ENCODE results near the gene KCND2.
"Not testable (repeated sequence)": the region's sequence is repeated elsewhere in the genome, so short reads cannot be mapped to it uniquely, and the experiment has no call there.

The KCND2 gene

GRCh38 chr7:120272701-120273475 lies at the start of gene KCND2:
Gene KCND2 (plus strand): TSS chr7:120273175.
- Mint-ChIP-seq H3K27me3 (ENCODE audit: low read depth) (peaks cover 42% of the 10 kb centered on the region), H3K4me3 (peak within 1 kb of the TSS; percentile 77), H3K36me3 (ENCODE audit: low read depth) (no peaks in the 10 kb centered on the region), H3K9me3 (no peaks in the 10 kb centered on the region), H3K27ac (no peak within 1 kb of the TSS), H3K4me1 (ENCODE audit: low read depth) (peaks cover 2% of the 10 kb centered on the region)

GRCh38 chr7:120226188-120226587 lies 46.8 kb upstream of the KCND2 start:
- Mint-ChIP-seq H3K36me3 (ENCODE audit: low read depth) (no peaks in the 10 kb centered on the region), H3K9me3 (no peaks in the 10 kb centered on the region), H3K27me3 (ENCODE audit: low read depth) (no peaks in the 10 kb centered on the region), H3K4me1 (ENCODE audit: low read depth) (no peaks in the 10 kb centered on the region), H3K27ac (no peak overlapping the region), H3K4me3 (no peak overlapping the region)

GRCh38 chr7:120227255-120227654 lies 45.7 kb upstream of the KCND2 start:
- H3K9me3 Mint-ChIP-seq = peaks cover 3% of the 10 kb centered on the region
- H3K27me3 Mint-ChIP-seq (ENCODE audit: low read depth) = no peaks in the 10 kb centered on the region
- no peak overlapping the region for H3K27ac Mint-ChIP-seq
- no peaks in the 10 kb centered on the region for H3K36me3 Mint-ChIP-seq (ENCODE audit: low read depth)
- no peaks in the 10 kb centered on the region for H3K4me1 Mint-ChIP-seq (ENCODE audit: low read depth)
- H3K4me3 Mint-ChIP-seq = no peak overlapping the region

GRCh38 chr7:120229084-120229483 lies 43.9 kb upstream of the KCND2 start:
- Mint-ChIP-seq H3K9me3 (peaks cover 3% of the 10 kb centered on the region), H3K27me3 (ENCODE audit: low read depth) (no peaks in the 10 kb centered on the region), H3K27ac (no peak overlapping the region), H3K4me3 (no peak overlapping the region), H3K36me3 (ENCODE audit: low read depth) (no peaks in the 10 kb centered on the region), H3K4me1 (ENCODE audit: low read depth) (no peaks in the 10 kb centered on the region)

GRCh38 chr7:120233338-120233737 lies 39.6 kb upstream of the KCND2 start:
- Mint-ChIP-seq H3K36me3 (ENCODE audit: low read depth) (no peaks in the 10 kb centered on the region), H3K27me3 (ENCODE audit: low read depth) (no peaks in the 10 kb centered on the region), H3K4me1 (ENCODE audit: low read depth) (no peaks in the 10 kb centered on the region), H3K4me3 (no peak overlapping the region), H3K9me3 (peaks cover 3% of the 10 kb centered on the region), H3K27ac (no peak overlapping the region)

- not testable (repeated sequence) for H3K4me1 Mint-ChIP-seq (ENCODE audit: low read depth); H3K4me3 Mint-ChIP-seq; H3K36me3 Mint-ChIP-seq (ENCODE audit: low read depth); H3K27ac Mint-ChIP-seq; H3K27me3 Mint-ChIP-seq (ENCODE audit: low read depth); H3K9me3 Mint-ChIP-seq
Measured at GRCh38 chr7:120240350-120240749, 32.6 kb upstream of the KCND2 start.

DNA sequence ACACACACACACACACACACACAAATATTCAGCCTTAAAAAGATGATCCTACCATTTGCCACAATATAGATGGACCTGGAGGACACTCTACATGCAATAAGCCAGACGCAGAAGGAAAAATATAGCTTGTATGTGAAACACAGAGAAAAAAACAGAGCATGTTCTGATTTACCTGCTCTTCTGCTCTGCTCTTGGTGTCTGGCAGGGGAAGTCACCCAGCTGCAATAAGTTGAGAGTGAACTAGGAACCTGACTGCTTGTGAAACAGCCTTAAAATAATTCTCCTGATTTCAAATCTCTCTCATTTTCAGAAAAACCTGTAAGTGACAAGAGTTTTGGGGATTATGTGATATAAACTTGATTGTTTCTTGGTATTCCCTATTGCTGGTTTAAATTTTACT lies 31.0 kb upstream of the KCND2 start:
- Mint-ChIP-seq H3K9me3 (no peaks in the 10 kb centered on the region), H3K27me3 (ENCODE audit: low read depth) (no peaks in the 10 kb centered on the region), H3K27ac (no peak overlapping the region), H3K36me3 (ENCODE audit: low read depth) (no peaks in the 10 kb centered on the region), H3K4me3 (no peak overlapping the region), H3K4me1 (ENCODE audit: low read depth) (no peaks in the 10 kb centered on the region)

- Mint-ChIP-seq H3K36me3 (ENCODE audit: low read depth) (no peaks in the 10 kb centered on the region), H3K27ac (no peak overlapping the region), H3K9me3 (peaks cover 4% of the 10 kb centered on the region), H3K27me3 (ENCODE audit: low read depth) (no peaks in the 10 kb centered on the region), H3K4me3 (no peak overlapping the region), H3K4me1 (ENCODE audit: low read depth) (no peaks in the 10 kb centered on the region)
Measured at GRCh38 chr7:120254845-120255244, 18.1 kb upstream of the KCND2 start.

- Mint-ChIP-seq H3K4me1 (ENCODE audit: low read depth) (no peaks in the 10 kb centered on the region), H3K4me3 (no peak overlapping the region), H3K36me3 (ENCODE audit: low read depth) (no peaks in the 10 kb centered on the region), H3K9me3 (peaks cover 4% of the 10 kb centered on the region), H3K27me3 (ENCODE audit: low read depth) (no peaks in the 10 kb centered on the region), H3K27ac (no peak overlapping the region)
Measured at GRCh38 chr7:120256344-120257070, 16.5 kb upstream of the KCND2 start.

DNA sequence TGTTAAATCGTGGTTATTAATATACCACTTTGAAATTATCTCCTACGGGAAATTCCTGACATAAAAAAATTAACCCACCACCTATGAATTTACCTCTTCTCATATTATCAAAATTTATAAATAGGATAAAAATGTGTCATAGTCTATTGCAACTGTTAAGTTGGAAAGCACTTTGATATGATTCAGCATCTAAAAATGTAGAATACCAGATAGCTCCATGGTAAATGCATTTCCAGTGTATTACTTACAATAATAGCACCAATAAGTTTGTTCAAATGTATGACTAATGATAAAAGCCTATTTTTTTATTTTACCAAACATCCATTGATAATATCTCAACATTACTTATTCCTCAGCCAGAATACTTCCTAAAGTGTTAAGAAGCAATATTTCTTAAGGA lies 13.6 kb upstream of the KCND2 start:
- H3K36me3 Mint-ChIP-seq (ENCODE audit: low read depth) = no peaks in the 10 kb centered on the region
- peaks cover 4% of the 10 kb centered on the region for H3K9me3 Mint-ChIP-seq
- H3K4me1 Mint-ChIP-seq (ENCODE audit: low read depth) = no peaks in the 10 kb centered on the region
- no peaks in the 10 kb centered on the region for H3K27me3 Mint-ChIP-seq (ENCODE audit: low read depth)
- H3K4me3 Mint-ChIP-seq = no peak overlapping the region
- no peak overlapping the region for H3K27ac Mint-ChIP-seq

GRCh38 chr7:120260111-120260510 lies 12.9 kb upstream of the KCND2 start:
- H3K9me3 Mint-ChIP-seq = peaks cover 4% of the 10 kb centered on the region
- no peaks in the 10 kb centered on the region for H3K4me1 Mint-ChIP-seq (ENCODE audit: low read depth)
- H3K36me3 Mint-ChIP-seq (ENCODE audit: low read depth) = no peaks in the 10 kb centered on the region
- no peak overlapping the region for H3K4me3 Mint-ChIP-seq
- H3K27ac Mint-ChIP-seq = no peak overlapping the region
- H3K27me3 Mint-ChIP-seq (ENCODE audit: low read depth) = no peaks in the 10 kb centered on the region

- H3K9me3 Mint-ChIP-seq = no peaks in the 10 kb centered on the region
- H3K4me3 Mint-ChIP-seq = no peak overlapping the region
- peaks cover 2% of the 10 kb centered on the region for H3K4me1 Mint-ChIP-seq (ENCODE audit: low read depth)
- H3K36me3 Mint-ChIP-seq (ENCODE audit: low read depth) = no peaks in the 10 kb centered on the region
- no peak overlapping the region for H3K27ac Mint-ChIP-seq
- peaks cover 42% of the 10 kb centered on the region for H3K27me3 Mint-ChIP-seq (ENCODE audit: low read depth)
Measured at GRCh38 chr7:120272261-120272660, 714 bp upstream of the KCND2 start.

- no peaks in the 10 kb centered on the region for H3K36me3 Mint-ChIP-seq (ENCODE audit: low read depth)
- peak overlapping the region; percentile 77 for H3K4me3 Mint-ChIP-seq
- no peak overlapping the region for H3K27ac Mint-ChIP-seq
- H3K9me3 Mint-ChIP-seq = no peaks in the 10 kb centered on the region
- peaks cover 2% of the 10 kb centered on the region for H3K4me1 Mint-ChIP-seq (ENCODE audit: low read depth)
- H3K27me3 Mint-ChIP-seq (ENCODE audit: low read depth) = peaks cover 42% of the 10 kb centered on the region
Measured at GRCh38 chr7:120273476-120273975, 551 bp downstream of the KCND2 start.

DNA sequence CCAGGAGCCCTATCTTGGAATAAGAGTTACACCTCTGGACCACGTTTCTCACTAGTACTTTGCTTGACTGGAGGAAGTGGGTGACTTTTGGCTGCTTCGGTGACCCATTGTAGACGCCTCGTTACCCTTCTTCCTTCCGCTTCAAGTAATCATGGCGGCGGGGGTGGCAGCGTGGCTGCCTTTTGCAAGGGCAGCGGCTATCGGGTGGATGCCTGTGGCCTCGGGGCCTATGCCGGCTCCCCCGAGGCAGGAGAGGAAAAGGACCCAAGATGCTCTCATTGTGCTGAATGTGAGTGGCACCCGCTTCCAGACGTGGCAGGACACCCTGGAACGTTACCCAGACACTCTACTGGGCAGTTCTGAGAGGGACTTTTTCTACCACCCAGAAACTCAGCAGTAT lies 1.5 kb downstream of the KCND2 start:
- no peak overlapping the region for H3K4me3 Mint-ChIP-seq
- H3K36me3 Mint-ChIP-seq (ENCODE audit: low read depth) = no peaks in the 10 kb centered on the region
- peaks cover 2% of the 10 kb centered on the region for H3K4me1 Mint-ChIP-seq (ENCODE audit: low read depth)
- H3K27me3 Mint-ChIP-seq (ENCODE audit: low read depth) = peaks cover 42% of the 10 kb centered on the region
- H3K9me3 Mint-ChIP-seq = no peaks in the 10 kb centered on the region
- H3K27ac Mint-ChIP-seq = no peak overlapping the region

GRCh38 chr7:120274899-120275298 lies 1.9 kb downstream of the KCND2 start:
- peaks cover 2% of the 10 kb centered on the region for H3K4me1 Mint-ChIP-seq (ENCODE audit: low read depth)
- H3K4me3 Mint-ChIP-seq = no peak overlapping the region
- H3K27ac Mint-ChIP-seq = no peak overlapping the region
- H3K36me3 Mint-ChIP-seq (ENCODE audit: low read depth) = no peaks in the 10 kb centered on the region
- H3K9me3 Mint-ChIP-seq = no peaks in the 10 kb centered on the region
- H3K27me3 Mint-ChIP-seq (ENCODE audit: low read depth) = peaks cover 42% of the 10 kb centered on the region
